ENCODE data around the gene NOS2.

DNA sequence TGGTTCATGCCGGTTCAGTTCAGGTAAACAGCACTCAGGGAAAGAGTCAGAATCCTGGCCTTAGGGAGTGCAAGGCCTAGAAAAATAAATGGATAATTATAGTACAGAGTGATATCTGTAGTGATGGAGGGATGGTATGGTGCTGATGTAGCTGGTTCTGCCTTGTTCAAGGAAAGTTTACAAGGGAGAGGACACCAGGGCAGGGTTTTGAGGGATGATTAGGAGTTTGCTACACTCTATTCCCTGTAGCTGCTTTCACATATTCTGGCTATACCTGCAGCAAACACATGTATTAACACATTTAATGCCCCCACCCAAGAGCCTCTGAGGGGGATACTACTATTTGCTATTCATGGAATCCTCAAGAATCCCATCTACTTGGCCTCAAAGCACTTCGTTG is 1.7 kb upstream of the NOS2 start:
- TF ChIP-seq, protein P1, sequence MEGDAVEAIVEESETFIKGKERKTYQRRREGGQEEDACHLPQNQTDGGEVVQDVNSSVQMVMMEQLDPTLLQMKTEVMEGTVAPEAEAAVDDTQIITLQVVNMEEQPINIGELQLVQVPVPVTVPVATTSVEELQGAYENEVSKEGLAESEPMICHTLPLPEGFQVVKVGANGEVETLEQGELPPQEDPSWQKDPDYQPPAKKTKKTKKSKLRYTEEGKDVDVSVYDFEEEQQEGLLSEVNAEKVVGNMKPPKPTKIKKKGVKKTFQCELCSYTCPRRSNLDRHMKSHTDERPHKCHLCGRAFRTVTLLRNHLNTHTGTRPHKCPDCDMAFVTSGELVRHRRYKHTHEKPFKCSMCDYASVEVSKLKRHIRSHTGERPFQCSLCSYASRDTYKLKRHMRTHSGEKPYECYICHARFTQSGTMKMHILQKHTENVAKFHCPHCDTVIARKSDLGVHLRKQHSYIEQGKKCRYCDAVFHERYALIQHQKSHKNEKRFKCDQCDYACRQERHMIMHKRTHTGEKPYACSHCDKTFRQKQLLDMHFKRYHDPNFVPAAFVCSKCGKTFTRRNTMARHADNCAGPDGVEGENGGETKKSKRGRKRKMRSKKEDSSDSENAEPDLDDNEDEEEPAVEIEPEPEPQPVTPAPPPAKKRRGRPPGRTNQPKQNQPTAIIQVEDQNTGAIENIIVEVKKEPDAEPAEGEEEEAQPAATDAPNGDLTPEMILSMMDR (IDR thresholded peaks at IDR 0.05), result no peak
- TF ChIP-seq ZFX (IDR thresholded peaks at IDR 0.05; ENCODE audit: borderline replicate concordance), result no peak
